BJ (cell line): ENCODE measurements around the gene BMP2. TPM values are rescaled to one million over a fixed set of nuclear protein-coding genes. Genes with fewer than 3 reads are reported as not detected.

Source experiments
- CTCF ChIA-PET: fragments of 350-600 bp; formaldehyde crosslinking; extraction: SDS; loops from one replicate; lab custom pipeline; 2021; ENCODE audit warnings: antibody characterized with exemption, inconsistent platforms; lab: Yijun Ruan, JAX
- POLR2A ChIA-PET: fragments of 300-600 bp; sonication (Branson Sonifier 250); formaldehyde crosslinking; extraction: SDS; loops from one replicate; lab custom pipeline; 2021; ENCODE audit warnings: antibody characterized with exemption; lab: Charles Lee
- DNase-seq: peaks from one replicate; pipeline ENCODE4 v3.0.0-alpha.2; 2011; ENCODE audit warnings: low read depth
- H3K27me3 ChIP-seq: 2 replicates; pipeline ENCODE4 v1.6.0; 2011; ENCODE audit warnings: low read length; ENCODE audit not compliant: control insufficient read depth, insufficient read depth
- H3K36me3 ChIP-seq: 2 replicates; pipeline ENCODE4 v1.5.1; 2011; ENCODE audit warnings: low read length; ENCODE audit not compliant: control insufficient read depth, insufficient read depth
- H3K4me3 ChIP-seq: 2 replicates; pipeline ENCODE4 v1.5.1; 2011; ENCODE audit warnings: low read depth, mild to moderate bottlenecking, control low read depth, low read length
- CTCF ChIP-seq: IDR thresholded peaks from 2 replicates; pipeline ENCODE4 v1.5.1; 2011; ENCODE audit warnings: low read depth, mild to moderate bottlenecking, control low read depth, inconsistent platforms, low read length, moderate library complexity; ENCODE audit not compliant: insufficient read depth
- polyA plus RNA-seq: library from polyadenylated mRNA; depleted of rRNA; stranded (reverse); fragments of >200 nt; gene quantifications from 2 replicates; pipeline ENCODE4 v1.2.3, GENCODE V29; 2011

BMP2 gene
- polyA plus RNA-seq, 1 experiment: 0.07 TPM

GRCh38 chr20:6792789-6793188 is 25.3 kb downstream of the BMP2 start:
- POLR2A ChIA-PET: no interaction called here

GRCh38 chr20:6802227-6802626 is 34.7 kb downstream of the BMP2 start:
- no peak for DNase-seq
- ChIA-PET CTCF (no interaction called here), POLR2A (no interaction called here)
- Histone ChIP-seq H3K36me3 (no peaks in the 10 kb centered on the region), H3K4me3 (no peak overlapping the region), H3K27me3 (no peaks in the 10 kb centered on the region)
- no peak for TF ChIP-seq CTCF

More at GRCh38 chr20:6792789-6793188, 25.3 kb downstream of the BMP2 start:
- CTCF ChIA-PET: no interaction called here
- no peak for DNase-seq
- H3K4me3 ChIP-seq: no peak overlapping the region
- no peak for TF ChIP-seq CTCF
- no peaks in the 10 kb centered on the region for H3K27me3 ChIP-seq
- H3K36me3 ChIP-seq: no peaks in the 10 kb centered on the region

- no peaks in the 10 kb centered on the region for H3K36me3 ChIP-seq
- ChIA-PET POLR2A (no interaction called here), CTCF (no interaction called here)
- DNase-seq: no peak
- H3K4me3 ChIP-seq: no peak overlapping the region
- H3K27me3 ChIP-seq: no peaks in the 10 kb centered on the region
- no peak for TF ChIP-seq CTCF
Measured at GRCh38 chr20:6806275-6806674, 38.8 kb downstream of the BMP2 start.

- CTCF ChIA-PET: no interaction called here
- Histone ChIP-seq H3K36me3 (no peaks in the 10 kb centered on the region), H3K4me3 (no peak overlapping the region), H3K27me3 (no peaks in the 10 kb centered on the region)
- DNase-seq: no peak
- TF ChIP-seq CTCF: no peak
- POLR2A ChIA-PET: interaction anchor here (0.7 kb wide), 1 partner anchor 8 kb away, joined by 3 read pairs; no protein-coding TSS in a partner anchor
Measured at GRCh38 chr20:6811262-6812035, 44.0 kb downstream of the BMP2 start.

- ChIA-PET CTCF (no interaction called here), POLR2A (no interaction called here)
- no peak overlapping the region for H3K4me3 ChIP-seq
Measured at GRCh38 chr20:6812530-6812929, 45.0 kb downstream of the BMP2 start.

More at GRCh38 chr20:6812530-6812929, 45.0 kb downstream of the BMP2 start:
- no peak for DNase-seq
- no peaks in the 10 kb centered on the region for H3K36me3 ChIP-seq
- H3K27me3 ChIP-seq: no peaks in the 10 kb centered on the region
- TF ChIP-seq CTCF: no peak
